NCI-H1930 (cell line): Measurements from ENCODE around the gene NEK9.

Experiments used
- DNase-seq, 2 experiments: peaks; one replicate each; lab custom pipeline; 2025; lab: John Stamatoyannopoulos, UW

NEK9 gene

GRCh38 chr14:75067212-75067611, 59.6 kb downstream of the NEK9 start:
- no peak for DNase-seq

- no peak for DNase-seq
Observed at GRCh38 chr14:75066691-75067090, 60.2 kb downstream of the NEK9 start.

GRCh38 chr14:75064205-75064567, 62.7 kb downstream of the NEK9 start:
- DNase-seq: no peak

- peak; percentile 87 to 90 for DNase-seq
Observed at GRCh38 chr14:75063491-75064204, 63.2 kb downstream of the NEK9 start, which contains the start of gene ACYP1. Gene ACYP1, minus strand, starts transcription at chr14:75064024. Its CDS starts 471 bp downstream, at chr14:75063553.

GRCh38 chr14:75063013-75063412, 63.8 kb downstream of the NEK9 start:
- DNase-seq: no peak

- no peak for DNase-seq
Observed at GRCh38 chr14:75060420-75060819, 66.4 kb downstream of the NEK9 start.

GRCh38 chr14:75059642-75060041, 67.2 kb downstream of the NEK9 start:
- DNase-seq: no peak

- DNase-seq: no peak
Observed at GRCh38 chr14:75054421-75054820, 72.4 kb downstream of the NEK9 start.

- DNase-seq: no peak
Observed at GRCh38 chr14:75053396-75054291, 73.2 kb downstream of the NEK9 start.

GRCh38 chr14:75051556-75051899, 75.3 kb downstream of the NEK9 start:
- DNase-seq: no peak

GRCh38 chr14:75050852-75051555, 75.8 kb downstream of the NEK9 start, which contains the start of gene MLH3:
Gene MLH3, minus strand, starts transcription at chr14:75051467. Its CDS starts 1,812 bp downstream, at chr14:75049655.
- peak; percentile 77 to 87 for DNase-seq

GRCh38 chr14:75049731-75050201, 77.1 kb downstream of the NEK9 start:
- no peak for DNase-seq

- no peak for DNase-seq
Observed at GRCh38 chr14:75049136-75049535, 77.7 kb downstream of the NEK9 start.

GRCh38 chr14:75048101-75048500, 78.7 kb downstream of the NEK9 start:
- DNase-seq: no peak

GRCh38 chr14:75047506-75047905, 79.3 kb downstream of the NEK9 start:
- no peak for DNase-seq

GRCh38 chr14:75046899-75047298, 79.9 kb downstream of the NEK9 start:
- DNase-seq: no peak

GRCh38 chr14:75046275-75046674, 80.6 kb downstream of the NEK9 start:
- no peak for DNase-seq

GRCh38 chr14:75044752-75045151, 82.1 kb downstream of the NEK9 start:
- DNase-seq: no peak

- no peak for DNase-seq
Observed at GRCh38 chr14:75044322-75044721, 82.5 kb downstream of the NEK9 start.

GRCh38 chr14:75042035-75042434, 84.8 kb downstream of the NEK9 start:
- no peak for DNase-seq

GRCh38 chr14:75041613-75042012, 85.2 kb downstream of the NEK9 start:
- no peak for DNase-seq

- no peak for DNase-seq
Observed at GRCh38 chr14:75040959-75041358, 85.9 kb downstream of the NEK9 start.
